OCI-LY7 (cell line): ENCODE results near the gene RNF32.

Source experiments
- EZH2phosphoT487 ChIP-seq: fragments of 200-600 bp; sonication (generic); IDR thresholded peaks from 2 replicates; pipeline ENCODE4 v1.6.1; 2018; ENCODE audit warnings: low read depth, borderline replicate concordance, mild to moderate bottlenecking, mixed run types, antibody characterized with exemption, low read length, moderate library complexity, mixed read lengths
- TF ChIP-seq, protein P1 (sequence below): fragments of 200-600 bp; sonication (generic); conservative IDR thresholded peaks from 2 replicates; pipeline ENCODE4 v1.5.1; 2014; ENCODE audit warnings: mild to moderate bottlenecking, antibody characterized with exemption, low read length, moderate library complexity, mixed read lengths

DNA sequence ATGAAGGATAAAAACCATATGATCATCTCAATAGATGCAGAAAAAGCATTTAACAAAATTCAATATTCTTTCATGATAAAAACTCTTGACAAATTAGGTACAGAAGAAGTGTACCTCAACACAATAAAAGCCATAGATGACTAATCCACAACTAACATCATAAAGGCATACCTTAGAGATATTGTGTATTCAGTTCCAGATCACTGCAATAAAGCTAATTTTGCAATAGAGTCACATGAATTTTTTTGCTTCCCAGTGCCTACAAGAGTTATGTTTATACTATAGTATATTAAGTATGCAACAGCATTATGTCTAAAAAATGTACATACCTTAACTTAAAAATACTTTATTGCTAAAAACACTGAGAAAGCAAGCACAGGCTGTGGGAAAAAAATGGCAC, 18.9 kb upstream of the RNF32 start:
- TF ChIP-seq, protein P1, sequence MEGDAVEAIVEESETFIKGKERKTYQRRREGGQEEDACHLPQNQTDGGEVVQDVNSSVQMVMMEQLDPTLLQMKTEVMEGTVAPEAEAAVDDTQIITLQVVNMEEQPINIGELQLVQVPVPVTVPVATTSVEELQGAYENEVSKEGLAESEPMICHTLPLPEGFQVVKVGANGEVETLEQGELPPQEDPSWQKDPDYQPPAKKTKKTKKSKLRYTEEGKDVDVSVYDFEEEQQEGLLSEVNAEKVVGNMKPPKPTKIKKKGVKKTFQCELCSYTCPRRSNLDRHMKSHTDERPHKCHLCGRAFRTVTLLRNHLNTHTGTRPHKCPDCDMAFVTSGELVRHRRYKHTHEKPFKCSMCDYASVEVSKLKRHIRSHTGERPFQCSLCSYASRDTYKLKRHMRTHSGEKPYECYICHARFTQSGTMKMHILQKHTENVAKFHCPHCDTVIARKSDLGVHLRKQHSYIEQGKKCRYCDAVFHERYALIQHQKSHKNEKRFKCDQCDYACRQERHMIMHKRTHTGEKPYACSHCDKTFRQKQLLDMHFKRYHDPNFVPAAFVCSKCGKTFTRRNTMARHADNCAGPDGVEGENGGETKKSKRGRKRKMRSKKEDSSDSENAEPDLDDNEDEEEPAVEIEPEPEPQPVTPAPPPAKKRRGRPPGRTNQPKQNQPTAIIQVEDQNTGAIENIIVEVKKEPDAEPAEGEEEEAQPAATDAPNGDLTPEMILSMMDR: no peak
- no peak for TF ChIP-seq EZH2phosphoT487
